GM19193 (cell line): ENCODE data around the gene SMARCC1.

Experiments used
- POLR2A ChIP-seq: IDR thresholded peaks from 4 replicates; pipeline ENCODE4 v1.6.1; 2011; ENCODE audit not compliant: insufficient read depth, insufficient read length; ENCODE audit errors: extremely low read depth

The SMARCC1 gene

GRCh38 chr3:47536221-47536891, 245.3 kb downstream of the SMARCC1 start:
- TF ChIP-seq POLR2A: no peak
